GM12874 (cell line): ENCODE measurements around the gene AMZ1.

Source experiments
- TF ChIP-seq, protein P1 (sequence below): IDR thresholded peaks from 2 replicates; pipeline ENCODE4 v1.5.1; 2011; ENCODE audit warnings: low read depth, mild to moderate bottlenecking, control low read depth, low read length, moderate library complexity; ENCODE audit not compliant: insufficient read depth

AMZ1 gene

DNA sequence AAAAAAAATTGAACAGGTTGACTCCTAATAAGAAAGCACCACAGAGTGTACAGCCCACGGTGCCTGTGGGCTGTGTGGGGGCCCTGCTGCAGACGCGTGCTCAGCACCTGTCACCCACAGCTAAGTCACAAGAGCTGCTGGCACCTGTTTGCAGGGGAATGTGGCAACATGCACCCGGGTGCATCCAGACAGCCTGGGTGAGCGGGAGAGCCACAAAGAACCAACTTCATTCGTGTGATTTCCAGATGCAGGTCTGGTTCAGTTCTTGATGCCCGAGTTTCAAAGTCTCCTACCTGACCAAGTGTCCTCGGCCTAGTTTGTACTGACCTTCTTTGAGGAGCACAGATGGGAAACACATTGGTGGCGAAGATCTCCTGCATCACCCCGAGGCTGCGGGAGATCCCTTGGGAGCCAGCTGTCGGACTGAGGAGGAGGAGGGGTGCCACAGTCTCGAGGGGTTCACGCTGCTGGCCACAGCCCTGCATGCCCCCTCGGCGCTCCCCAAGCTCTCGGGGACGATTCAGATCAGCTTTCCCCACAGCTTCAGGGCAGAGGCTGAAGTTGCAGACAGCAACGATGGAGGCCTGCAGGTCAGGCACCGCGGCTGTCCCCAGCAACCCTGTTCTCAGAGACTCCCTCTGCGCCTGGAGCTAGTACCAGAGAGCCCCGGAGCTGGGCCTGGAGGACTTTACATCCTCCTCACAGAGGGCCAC is 35.3 kb downstream of the AMZ1 start:
- TF ChIP-seq, protein P1, sequence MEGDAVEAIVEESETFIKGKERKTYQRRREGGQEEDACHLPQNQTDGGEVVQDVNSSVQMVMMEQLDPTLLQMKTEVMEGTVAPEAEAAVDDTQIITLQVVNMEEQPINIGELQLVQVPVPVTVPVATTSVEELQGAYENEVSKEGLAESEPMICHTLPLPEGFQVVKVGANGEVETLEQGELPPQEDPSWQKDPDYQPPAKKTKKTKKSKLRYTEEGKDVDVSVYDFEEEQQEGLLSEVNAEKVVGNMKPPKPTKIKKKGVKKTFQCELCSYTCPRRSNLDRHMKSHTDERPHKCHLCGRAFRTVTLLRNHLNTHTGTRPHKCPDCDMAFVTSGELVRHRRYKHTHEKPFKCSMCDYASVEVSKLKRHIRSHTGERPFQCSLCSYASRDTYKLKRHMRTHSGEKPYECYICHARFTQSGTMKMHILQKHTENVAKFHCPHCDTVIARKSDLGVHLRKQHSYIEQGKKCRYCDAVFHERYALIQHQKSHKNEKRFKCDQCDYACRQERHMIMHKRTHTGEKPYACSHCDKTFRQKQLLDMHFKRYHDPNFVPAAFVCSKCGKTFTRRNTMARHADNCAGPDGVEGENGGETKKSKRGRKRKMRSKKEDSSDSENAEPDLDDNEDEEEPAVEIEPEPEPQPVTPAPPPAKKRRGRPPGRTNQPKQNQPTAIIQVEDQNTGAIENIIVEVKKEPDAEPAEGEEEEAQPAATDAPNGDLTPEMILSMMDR = no peak

DNA sequence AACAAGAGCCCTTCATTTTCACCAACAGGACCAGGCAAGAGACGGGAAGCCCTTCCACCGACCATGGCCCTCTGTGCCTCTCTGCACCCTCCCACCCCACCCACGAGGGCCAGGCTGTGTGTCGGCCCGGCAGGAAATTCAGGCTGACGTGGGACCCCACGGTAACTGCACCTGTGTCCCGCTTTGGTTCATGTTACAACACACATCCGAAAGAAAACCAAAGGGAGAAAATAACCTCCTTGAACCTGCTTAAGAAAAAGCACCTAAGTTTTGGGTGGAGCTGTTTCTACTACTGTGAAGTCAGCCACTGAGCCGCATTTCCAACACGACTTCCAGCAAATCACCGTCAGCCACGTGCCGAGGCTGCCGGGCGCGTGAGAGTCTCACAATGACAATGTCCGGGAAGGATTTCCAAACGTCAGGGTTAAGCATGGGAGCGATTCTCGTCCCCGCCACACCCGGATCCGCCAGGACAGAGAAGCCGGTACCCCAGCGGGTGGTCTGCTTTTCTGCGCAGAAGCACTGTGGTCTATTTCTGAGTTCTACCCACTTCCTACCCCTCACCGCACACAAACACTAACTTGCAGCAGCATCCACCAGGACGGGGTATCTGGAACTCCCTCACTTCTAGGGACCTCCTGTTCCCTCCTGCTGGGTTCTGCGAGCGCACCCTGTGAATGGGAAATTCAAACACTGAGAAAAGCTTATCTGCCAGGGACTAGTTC is 36.6 kb downstream of the AMZ1 start:
- TF ChIP-seq, protein P1 = no peak

- TF ChIP-seq, protein P1 = no peak
Observed at GRCh38 chr7:2725178-2726105, 37.4 kb downstream of the AMZ1 start.

GRCh38 chr7:2726316-2727018 is 38.5 kb downstream of the AMZ1 start:
- TF ChIP-seq, protein P1 = no peak

- TF ChIP-seq, protein P1 = no peak
Observed at GRCh38 chr7:2728316-2729030, 40.5 kb downstream of the AMZ1 start.

DNA sequence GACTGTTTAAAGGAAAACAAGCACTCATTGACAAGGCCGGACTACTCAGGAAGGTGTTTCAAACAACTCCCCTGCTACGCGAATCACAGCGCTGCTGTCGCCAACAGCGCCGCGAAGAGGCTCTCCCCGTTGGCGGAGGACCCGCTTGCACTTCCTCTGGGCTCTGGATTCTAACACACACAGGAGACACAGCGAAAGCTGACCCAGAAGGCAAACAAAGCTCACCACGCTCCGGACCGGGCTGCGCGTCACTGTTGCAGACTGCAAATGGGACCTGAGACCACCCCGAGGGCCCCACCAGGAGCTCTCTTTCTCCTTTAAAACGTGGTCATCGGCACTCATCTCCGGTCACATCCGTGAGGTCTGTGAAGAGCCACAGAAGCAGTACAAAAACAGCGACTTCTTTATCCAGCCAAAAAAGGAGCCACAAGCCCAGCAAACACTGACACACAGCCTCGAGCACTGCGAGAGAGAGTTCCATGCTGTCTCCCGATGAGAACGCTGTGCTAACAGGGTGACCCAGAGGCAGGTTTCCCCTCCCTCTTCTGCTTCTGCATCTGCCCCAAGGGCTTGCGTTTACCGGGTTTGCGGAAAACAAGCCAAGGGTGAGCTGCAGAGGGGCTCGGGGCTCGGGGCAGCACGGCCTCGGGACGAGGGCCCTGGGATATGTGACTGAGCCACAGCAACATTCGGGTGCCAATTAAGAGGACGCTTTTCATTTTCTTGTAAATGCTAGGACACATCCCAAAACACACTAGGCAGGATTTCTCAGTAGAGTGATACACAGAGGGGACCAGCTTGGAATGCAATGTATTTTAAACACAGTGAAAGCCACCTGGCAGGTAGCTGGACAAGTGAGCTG is 41.3 kb downstream of the AMZ1 start:
- TF ChIP-seq, protein P1 = no peak
